A673 (cell line): ENCODE measurements around the gene ARHGAP22. TPM values are rescaled to one million over a fixed set of nuclear protein-coding genes. Genes with fewer than 3 reads are reported as not detected.

Experiments
- BruUV-seq: library from RNA; stranded (reverse); fragments of 400-500 nt; replicated peaks from 2 replicates; lab custom pipeline; 2021; lab: Mats Ljungman, UMichigan
- CTCF ChIA-PET: fragments of 300-600 bp; sonication (Branson Sonifier 250); formaldehyde crosslinking; loops from one replicate; lab custom pipeline; 2022; ENCODE audit warnings: antibody characterized with exemption; lab: Charles Lee
- POLR2A ChIA-PET: fragments of 300-600 bp; sonication (Branson Sonifier 250); formaldehyde crosslinking; loops from one replicate; lab custom pipeline; 2022; ENCODE audit warnings: antibody characterized with exemption; ENCODE audit not compliant: low non-redundant PET; lab: Charles Lee
- DNase-seq: peaks from one replicate; pipeline ENCODE4 v3.0.0-alpha.2; 2015; ENCODE audit warnings: low spot score
- H3K27ac ChIP-seq: fragments of 200-600 bp; sonication (generic); 2 replicates; pipeline ENCODE4 v1.5.1; 2016; ENCODE audit warnings: mixed run types, low read depth, mild to moderate bottlenecking, mixed read lengths, antibody characterized with exemption, low read length; ENCODE audit not compliant: poor library complexity, severe bottlenecking
- H3K27me3 ChIP-seq: fragments of 200-600 bp; sonication (generic); replicated peaks from 2 replicates; pipeline ENCODE4 v1.6.1; 2017; ENCODE audit warnings: mixed run types, low read depth, mild to moderate bottlenecking, mixed read lengths, antibody characterized with exemption, low read length; ENCODE audit not compliant: insufficient read depth, poor library complexity
- H3K36me3 ChIP-seq: fragments of 200-600 bp; sonication (generic); 2 replicates; pipeline ENCODE4 v1.6.1; 2016; ENCODE audit warnings: mixed run types, mild to moderate bottlenecking, mixed read lengths, antibody characterized with exemption, low read length; ENCODE audit not compliant: insufficient read depth, poor library complexity, severe bottlenecking
- H3K4me1 ChIP-seq: fragments of 200-600 bp; sonication (generic); 2 replicates; pipeline ENCODE4 v1.6.1; 2017; ENCODE audit warnings: mixed run types, mild to moderate bottlenecking, mixed read lengths, antibody characterized with exemption, low read length; ENCODE audit not compliant: insufficient read depth, poor library complexity, severe bottlenecking
- H3K4me3 ChIP-seq: fragments of 200-600 bp; sonication (generic); 2 replicates; pipeline ENCODE4 v1.5.1; 2016; ENCODE audit warnings: low read depth, mixed run types, mild to moderate bottlenecking, mixed read lengths, low read length; ENCODE audit not compliant: poor library complexity, severe bottlenecking
- H3K9me3 ChIP-seq: fragments of 200-600 bp; sonication (generic); 2 replicates; pipeline ENCODE4 v1.6.1; 2016; ENCODE audit warnings: mixed run types, low read depth, mild to moderate bottlenecking, mixed read lengths, antibody characterized with exemption, low read length; ENCODE audit not compliant: poor library complexity, severe bottlenecking
- CTCF ChIP-seq: fragments of 300-800, 200-600 bp; sonication (generic); conservative IDR thresholded peaks from 2 replicates; pipeline ENCODE4 v1.5.1; 2017; ENCODE audit warnings: low read depth, mild to moderate bottlenecking, antibody characterized with exemption, low read length, moderate library complexity, mixed read lengths
- EZH2 ChIP-seq: fragments of 200-600 bp; sonication (generic); IDR thresholded peaks from 2 replicates; pipeline ENCODE4 v1.6.1; 2017; ENCODE audit warnings: borderline replicate concordance, low read depth, mild to moderate bottlenecking, mixed read lengths, antibody characterized with exemption, low read length; ENCODE audit not compliant: poor library complexity, severe bottlenecking
- intact Hi-C: fragments of 100-400 bp; cut with micrococcal nuclease; formaldehyde crosslinking; loops from one replicate; pipeline ENCODE4 v1.10.0; 2022; ENCODE audit not compliant: unreplicated experiment
- total RNA-seq: library from RNA; stranded (reverse); gene quantifications from 2 replicates; pipeline ENCODE4 v1.2.3, GENCODE V29; 2021

Gene ARHGAP22
- total RNA-seq, 1 experiment from 2014 or later: 0.47 TPM

DNA sequence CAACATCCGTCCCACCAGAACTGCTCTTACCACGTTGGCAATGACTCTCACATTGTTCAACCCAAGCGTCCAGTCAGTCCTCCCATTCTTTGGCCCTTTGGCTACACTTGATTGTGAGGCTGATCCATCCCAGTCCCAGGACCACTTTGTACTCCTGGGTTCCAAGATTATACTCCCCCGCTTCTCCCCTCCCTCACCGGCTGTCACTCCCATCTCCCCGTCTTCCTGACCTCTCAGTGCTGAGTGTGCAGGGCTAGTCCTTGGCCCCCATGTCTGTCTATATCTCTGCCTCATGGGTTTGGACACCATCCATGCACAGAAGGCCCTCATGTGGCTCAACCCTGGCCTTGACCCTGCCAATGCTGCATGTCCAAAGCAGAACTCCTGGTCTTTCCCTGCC lies 12.5 kb downstream of the ARHGAP22 start:
- TF ChIP-seq CTCF (no peak), EZH2 (no peak)
- CTCF ChIA-PET: no interaction called here
- no TSS peak for BruUV-seq

GRCh38 chr10:48590945-48591344 lies 13.9 kb downstream of the ARHGAP22 start:
- DNase-seq: no peak
- no TSS peak for BruUV-seq
- H3K27me3 ChIP-seq: peaks cover 11% of the 10 kb centered on the region
- TF ChIP-seq CTCF (no peak), EZH2 (no peak)
- intact Hi-C loops: no loop called here
- H3K9me3 ChIP-seq: no peaks in the 10 kb centered on the region
- H3K36me3 ChIP-seq: no peaks in the 10 kb centered on the region
- no peak overlapping the region for H3K27ac ChIP-seq
- POLR2A ChIA-PET: no interaction called here
- H3K4me3 ChIP-seq: no peak overlapping the region
- CTCF ChIA-PET: no interaction called here
- H3K4me1 ChIP-seq: no peaks in the 10 kb centered on the region

More for the DNA sequence above, 12.5 kb downstream of the ARHGAP22 start:
- Histone ChIP-seq H3K27me3 (peaks cover 13% of the 10 kb centered on the region), H3K4me3 (no peak overlapping the region), H3K4me1 (no peaks in the 10 kb centered on the region), H3K36me3 (no peaks in the 10 kb centered on the region), H3K9me3 (no peaks in the 10 kb centered on the region), H3K27ac (no peak overlapping the region)
- POLR2A ChIA-PET: no interaction called here
- intact Hi-C loops: no loop called here
- no peak for DNase-seq

GRCh38 chr10:48589266-48589665 lies 15.6 kb downstream of the ARHGAP22 start:
- Histone ChIP-seq H3K36me3 (no peaks in the 10 kb centered on the region), H3K4me1 (no peaks in the 10 kb centered on the region), H3K27me3 (peaks cover 11% of the 10 kb centered on the region), H3K4me3 (no peak overlapping the region), H3K9me3 (no peaks in the 10 kb centered on the region), H3K27ac (no peak overlapping the region)
- POLR2A ChIA-PET: no interaction called here
- no peak for DNase-seq
- TF ChIP-seq EZH2: no peak
- no TSS peak for BruUV-seq
- intact Hi-C loops: no loop called here
- CTCF ChIA-PET: no interaction called here

- CTCF ChIA-PET: no interaction called here
- intact Hi-C loops: no loop called here
These were observed 17.1 kb downstream of the ARHGAP22 start for GRCh38 chr10:48587819-48588218.

More at GRCh38 chr10:48587819-48588218, 17.1 kb downstream of the ARHGAP22 start:
- TF ChIP-seq CTCF (no peak), EZH2 (no peak)
- H3K27ac ChIP-seq: no peak overlapping the region
- DNase-seq: no peak
- peaks cover 3% of the 10 kb centered on the region for H3K27me3 ChIP-seq
- H3K4me3 ChIP-seq: no peak overlapping the region
- H3K36me3 ChIP-seq: no peaks in the 10 kb centered on the region
- POLR2A ChIA-PET: no interaction called here
- H3K4me1 ChIP-seq: no peaks in the 10 kb centered on the region
- no peaks in the 10 kb centered on the region for H3K9me3 ChIP-seq
- BruUV-seq: no TSS peak
